Erythroblast (primary cell): ENCODE data around the gene TAGLN.

Source experiments
- GATA1 ChIP-seq: IDR thresholded peaks from 2 replicates; pipeline ENCODE4 v1.6.1; 2011; ENCODE audit warnings: low read depth, mild to moderate bottlenecking, control low read depth, low read length, moderate library complexity
- POLR2A ChIP-seq: IDR thresholded peaks from 2 replicates; pipeline ENCODE4 v1.6.1; 2011; ENCODE audit warnings: mild to moderate bottlenecking, low read length

DNA sequence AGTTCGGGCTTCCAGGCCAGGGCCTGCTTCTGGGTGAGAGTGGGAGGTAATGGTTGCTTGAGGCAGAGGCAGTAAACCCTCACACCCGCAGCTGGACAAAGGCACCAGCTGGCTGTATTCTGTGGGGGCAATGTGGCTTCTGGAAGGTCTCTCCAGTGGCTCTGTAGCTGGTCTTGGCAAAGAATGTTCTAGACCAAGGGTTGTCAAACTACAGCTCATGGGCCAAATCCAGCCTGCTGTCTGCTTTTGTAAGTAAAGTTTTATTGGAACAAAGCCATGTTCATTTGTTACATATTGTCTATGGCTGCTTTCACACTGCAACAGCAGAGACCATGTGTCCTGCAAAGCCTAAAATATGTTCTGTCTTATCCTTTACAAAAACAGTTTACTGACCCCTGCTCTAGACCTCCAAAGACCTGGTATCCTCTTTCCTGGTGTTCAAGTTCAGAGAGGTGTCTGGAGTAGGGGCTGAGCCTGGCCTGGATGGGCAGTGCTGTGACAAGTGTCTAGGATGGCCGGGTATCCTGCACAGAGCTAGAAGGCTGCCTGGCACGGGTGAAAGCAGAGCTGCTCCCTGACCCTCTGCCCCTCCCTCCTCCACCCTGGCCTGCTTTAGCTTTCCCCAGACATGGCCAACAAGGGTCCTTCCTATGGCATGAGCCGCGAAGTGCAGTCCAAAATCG lies 3.4 kb downstream of the TAGLN start:
- TF ChIP-seq POLR2A = no peak
- TF ChIP-seq GATA1 = no peak
